Lower leg skin (tissue), 3 donors: ENCODE results near the gene TMEM184C.

Source experiments
- POLR2A ChIP-seq, 2 donors: fragments of 450-650 bp; IDR thresholded peaks; one replicate each; pipeline ENCODE4 v1.6.1; 2016 to 2017; ENCODE audit warnings: antibody characterized with exemption in 2 of 2, mild to moderate bottlenecking in 1 of 2, moderate library complexity in 1 of 2
- TF ChIP-seq, protein P1 (sequence below), 3 donors: fragments of 450-650 bp; IDR thresholded peaks; one replicate each; pipeline ENCODE4 v1.5.1; 2016; ENCODE audit warnings: antibody characterized with exemption in 3 of 3, mild to moderate bottlenecking in 3 of 3, moderate library complexity in 2 of 3

- no peak for TF ChIP-seq POLR2A (IDR thresholded peaks at IDR 0.05)
- TF ChIP-seq, protein P1, sequence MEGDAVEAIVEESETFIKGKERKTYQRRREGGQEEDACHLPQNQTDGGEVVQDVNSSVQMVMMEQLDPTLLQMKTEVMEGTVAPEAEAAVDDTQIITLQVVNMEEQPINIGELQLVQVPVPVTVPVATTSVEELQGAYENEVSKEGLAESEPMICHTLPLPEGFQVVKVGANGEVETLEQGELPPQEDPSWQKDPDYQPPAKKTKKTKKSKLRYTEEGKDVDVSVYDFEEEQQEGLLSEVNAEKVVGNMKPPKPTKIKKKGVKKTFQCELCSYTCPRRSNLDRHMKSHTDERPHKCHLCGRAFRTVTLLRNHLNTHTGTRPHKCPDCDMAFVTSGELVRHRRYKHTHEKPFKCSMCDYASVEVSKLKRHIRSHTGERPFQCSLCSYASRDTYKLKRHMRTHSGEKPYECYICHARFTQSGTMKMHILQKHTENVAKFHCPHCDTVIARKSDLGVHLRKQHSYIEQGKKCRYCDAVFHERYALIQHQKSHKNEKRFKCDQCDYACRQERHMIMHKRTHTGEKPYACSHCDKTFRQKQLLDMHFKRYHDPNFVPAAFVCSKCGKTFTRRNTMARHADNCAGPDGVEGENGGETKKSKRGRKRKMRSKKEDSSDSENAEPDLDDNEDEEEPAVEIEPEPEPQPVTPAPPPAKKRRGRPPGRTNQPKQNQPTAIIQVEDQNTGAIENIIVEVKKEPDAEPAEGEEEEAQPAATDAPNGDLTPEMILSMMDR (IDR thresholded peaks at IDR 0.05): no peak
Observed at GRCh38 chr4:147597561-147597960, 19.6 kb upstream of the TMEM184C start.
